CD14-positive monocyte (primary cell): ENCODE data around the gene OLFML1. TPM values are rescaled to one million over a fixed set of nuclear protein-coding genes. Genes with fewer than 3 reads are reported as not detected.

Experiments used
- DNase-seq, 3 donors: peaks; one replicate each; pipeline ENCODE4 v3.0.0-alpha.2; 2011 to 2022
- H2AFZ ChIP-seq: 2 replicates; pipeline ENCODE4 v1.6.0; 2012; ENCODE audit warnings: mild to moderate bottlenecking, low read depth, low read length, inconsistent platforms; ENCODE audit not compliant: insufficient read depth, poor library complexity, severe bottlenecking
- H3K27ac ChIP-seq, 2 donors: 1 replicate in 1 of 2; 2 replicates in 1 of 2; pipeline ENCODE4 v1.5.1; 2012 to 2013; ENCODE audit warnings: low read length in 2 of 2, control low read depth in 1 of 2, inconsistent platforms in 1 of 2, low read depth in 1 of 2, mild to moderate bottlenecking in 1 of 2
- H3K27me3 ChIP-seq, 2 donors: one replicate each; pipeline versions ENCODE4 v1.6.0 to v1.6.1; 2011 to 2013; ENCODE audit warnings: low read length in 2 of 2; ENCODE audit not compliant: control insufficient read depth in 2 of 2, insufficient read depth in 2 of 2
- H3K36me3 ChIP-seq, 2 donors: replicated peaks in 1 of 2; 1 replicate in 1 of 2; 2 replicates in 1 of 2; pipeline versions ENCODE4 v1.5.1 to v1.6.1; 2012 to 2013; ENCODE audit warnings: low read length in 2 of 2, control low read depth in 1 of 2, inconsistent platforms in 1 of 2, mild to moderate bottlenecking in 1 of 2; ENCODE audit not compliant: insufficient read depth in 2 of 2, control insufficient read depth in 1 of 2
- H3K4me1 ChIP-seq, 2 donors: 1 replicate in 1 of 2; 2 replicates in 1 of 2; pipeline versions ENCODE4 v1.5.1 to v1.6.1; 2012 to 2013; ENCODE audit warnings: low read length in 2 of 2, control low read depth in 1 of 2, inconsistent platforms in 1 of 2, mild to moderate bottlenecking in 1 of 2, moderate library complexity in 1 of 2; ENCODE audit not compliant: insufficient read depth in 2 of 2, control insufficient read depth in 1 of 2
- H3K4me2 ChIP-seq: replicated peaks from 2 replicates; pipeline ENCODE3; 2012; ENCODE audit warnings: low read length, moderate library complexity, mild to moderate bottlenecking; ENCODE audit not compliant: poor library complexity, severe bottlenecking; ENCODE audit errors: extremely low read depth
- H3K4me3 ChIP-seq, 3 experiments: fragments of 200-600 bp in 1 of 3; sonication (generic) in 1 of 3; replicated peaks in 1 of 3; 1 replicate in 2 of 3; 2 replicates in 1 of 3; pipeline ENCODE4 v1.5.1; 2011 to 2013; ENCODE audit warnings: low read length in 3 of 3, mild to moderate bottlenecking in 3 of 3, control low read depth in 2 of 3, low read depth in 2 of 3, inconsistent platforms in 1 of 3, moderate library complexity in 1 of 3
- H3K79me2 ChIP-seq: 2 replicates; pipeline ENCODE4 v1.6.0; 2012; ENCODE audit warnings: mild to moderate bottlenecking, control low read depth, inconsistent platforms, low read length, moderate library complexity; ENCODE audit not compliant: insufficient read depth
- H3K9ac ChIP-seq: 2 replicates; pipeline ENCODE4 v1.6.0; 2017; ENCODE audit warnings: low read length, mild to moderate bottlenecking; ENCODE audit not compliant: insufficient read depth, poor library complexity, severe bottlenecking
- H3K9me3 ChIP-seq, 2 donors: replicated peaks in 1 of 2; 1 replicate in 1 of 2; 2 replicates in 1 of 2; pipeline versions ENCODE4 v1.5.1 to v1.6.1; 2012 to 2013; ENCODE audit warnings: low read length in 2 of 2, control low read depth in 1 of 2; ENCODE audit not compliant: control insufficient read depth in 1 of 2, insufficient read depth in 1 of 2
- H4K20me1 ChIP-seq: 2 replicates; pipeline ENCODE4 v1.6.0; 2012; ENCODE audit warnings: mild to moderate bottlenecking, low read length, control low read depth, moderate library complexity; ENCODE audit not compliant: insufficient read depth
- H3K27ac Mint-ChIP-seq, 7 donors: one replicate each; pipeline ENCODE4 v1.8.0; 2020; ENCODE audit warnings: mild to moderate bottlenecking in 7 of 7, mixed read lengths in 7 of 7, moderate library complexity in 6 of 7, inconsistent platforms in 2 of 7
- H3K27me3 Mint-ChIP-seq, 3 donors: one replicate each; pipeline ENCODE4 v1.8.0; 2021 to 2022; ENCODE audit warnings: low read depth in 3 of 3, mild to moderate bottlenecking in 3 of 3, mixed read lengths in 3 of 3, moderate library complexity in 3 of 3, inconsistent platforms in 1 of 3
- H3K36me3 Mint-ChIP-seq, 2 donors: one replicate each; pipeline ENCODE4 v1.8.0; 2020; ENCODE audit warnings: mixed read lengths in 2 of 2, inconsistent platforms in 1 of 2, mild to moderate bottlenecking in 1 of 2
- H3K4me1 Mint-ChIP-seq: one replicate; pipeline ENCODE4 v1.8.0; 2020; ENCODE audit warnings: mild to moderate bottlenecking, mixed read lengths
- H3K4me3 Mint-ChIP-seq, 2 donors: one replicate each; pipeline ENCODE4 v1.8.0; 2020; ENCODE audit warnings: mild to moderate bottlenecking in 2 of 2, mixed read lengths in 2 of 2, moderate library complexity in 1 of 2
- H3K9me3 Mint-ChIP-seq, 7 donors: one replicate each; pipeline ENCODE4 v1.8.0; 2020 to 2022; ENCODE audit warnings: mixed read lengths in 7 of 7, mild to moderate bottlenecking in 6 of 7, moderate library complexity in 6 of 7, inconsistent platforms in 2 of 7
- CTCF ChIP-seq: fragments of 200-600 bp; IDR thresholded peaks from one replicate; pipeline ENCODE4 v1.8.0; 2022; ENCODE audit warnings: antibody characterized with exemption, mild to moderate bottlenecking
- WGBS: methylation state at CpG from one replicate; pipeline ENCODE4 v1.1.5; 2013; ENCODE audit warnings: missing lambda C conversion rate; ENCODE audit not compliant: insufficient coverage; 5-methylcytosine and 5-hydroxymethylcytosine counted together
- intact Hi-C, 2 donors: fragments of 100-400 bp; cut with micrococcal nuclease; formaldehyde crosslinking; loops; one replicate each; pipeline versions ENCODE4 v1.15.0 to v1.15.1; 2023
- polyA plus RNA-seq, 3 donors: library from polyadenylated mRNA; depleted of rRNA in 1 of 3; unstranded in 2 of 3; stranded (reverse) in 1 of 3; fragments of 300-500 nt in 2 of 3; fragments of >200 nt in 1 of 3; fragmentation: Illumina TruSeq in 2 of 3; gene quantifications; 1 replicate in 2 of 3; 2 replicates in 1 of 3; pipeline ENCODE4 v1.2.3, GENCODE V29; 2012 to 2021

Gene OLFML1
- polyA plus RNA-seq, 3 donors, result 0.11 to 0.17 TPM; not detected in 1

GRCh38 chr11:7454854-7455253 lies 30.5 kb upstream of the OLFML1 start:
- H3K9me3 Mint-ChIP-seq, result no peaks in the 10 kb centered on the region
- WGBS, result 100% methylated on average over 1 of the region's 2 CpGs

GRCh38 chr11:7457211-7457610 lies 28.1 kb upstream of the OLFML1 start:
- Histone ChIP-seq H3K79me2 (no peaks in the 10 kb centered on the region), H3K27ac (no peak overlapping the region), H3K4me2 (no peak overlapping the region), H3K9me3 (no peaks in the 10 kb centered on the region), H2AFZ (no peak overlapping the region), H4K20me1 (no peaks in the 10 kb centered on the region), H3K27me3 (no peaks in the 10 kb centered on the region), H3K36me3 (no peaks in the 10 kb centered on the region), H3K4me1 (no peaks in the 10 kb centered on the region), H3K9ac (no peak overlapping the region), H3K4me3 (no peak overlapping the region)
- TF ChIP-seq CTCF, result no peak
- no CpG with 5 or more reads among the region's 1 CpG for WGBS
- H3K27ac Mint-ChIP-seq, result peak overlapping the region in 1 of 7 donors; percentile 26
- no peak overlapping the region for H3K4me3 Mint-ChIP-seq
- peaks cover 4 to 8% (median 5%) of the 10 kb centered on the region in 3 donors for H3K27me3 Mint-ChIP-seq
- DNase-seq, result no peak
- no peaks in the 10 kb centered on the region for H3K4me1 Mint-ChIP-seq
- intact Hi-C loops, result no loop called here
- H3K36me3 Mint-ChIP-seq, result peaks cover 0 to 2% of the 10 kb centered on the region in 2 donors
- H3K9me3 Mint-ChIP-seq, result no peaks in the 10 kb centered on the region

More at GRCh38 chr11:7454854-7455253, 30.5 kb upstream of the OLFML1 start:
- H3K4me2 ChIP-seq, result no peak overlapping the region
- Mint-ChIP-seq H3K4me3 (no peak overlapping the region), H3K27ac (no peak overlapping the region), H3K27me3 (peaks cover 4 to 8% (median 5%) of the 10 kb centered on the region in 3 donors), H3K4me1 (peaks cover under 1% of the 10 kb centered on the region), H3K36me3 (peaks cover 0 to 2% of the 10 kb centered on the region in 2 donors)
- H3K9ac ChIP-seq, result no peak overlapping the region
- no peak for TF ChIP-seq CTCF
- H3K27ac ChIP-seq, result no peak overlapping the region
- H2AFZ ChIP-seq, result no peak overlapping the region
- H3K4me3 ChIP-seq, result no peak overlapping the region
- no peaks in the 10 kb centered on the region for H3K9me3 ChIP-seq
- no peaks in the 10 kb centered on the region for H4K20me1 ChIP-seq
- no peaks in the 10 kb centered on the region for H3K4me1 ChIP-seq
- no peaks in the 10 kb centered on the region for H3K27me3 ChIP-seq
- H3K79me2 ChIP-seq, result no peaks in the 10 kb centered on the region
- no peaks in the 10 kb centered on the region for H3K36me3 ChIP-seq
- DNase-seq, result no peak
- intact Hi-C loops, result no loop called here
